ENCODE measurements around the gene PDE7B.
"Not testable (repeated sequence)": the region's sequence is repeated elsewhere in the genome, so short reads cannot be mapped to it uniquely, and the experiment has no call there.

Gene PDE7B

GRCh38 chr6:136095986-136096385 lies 244.5 kb downstream of the PDE7B start:
- DNase-seq (ENCODE audit: extremely low read depth in 1 of 2, low read depth in 1 of 2): no peak

DNA sequence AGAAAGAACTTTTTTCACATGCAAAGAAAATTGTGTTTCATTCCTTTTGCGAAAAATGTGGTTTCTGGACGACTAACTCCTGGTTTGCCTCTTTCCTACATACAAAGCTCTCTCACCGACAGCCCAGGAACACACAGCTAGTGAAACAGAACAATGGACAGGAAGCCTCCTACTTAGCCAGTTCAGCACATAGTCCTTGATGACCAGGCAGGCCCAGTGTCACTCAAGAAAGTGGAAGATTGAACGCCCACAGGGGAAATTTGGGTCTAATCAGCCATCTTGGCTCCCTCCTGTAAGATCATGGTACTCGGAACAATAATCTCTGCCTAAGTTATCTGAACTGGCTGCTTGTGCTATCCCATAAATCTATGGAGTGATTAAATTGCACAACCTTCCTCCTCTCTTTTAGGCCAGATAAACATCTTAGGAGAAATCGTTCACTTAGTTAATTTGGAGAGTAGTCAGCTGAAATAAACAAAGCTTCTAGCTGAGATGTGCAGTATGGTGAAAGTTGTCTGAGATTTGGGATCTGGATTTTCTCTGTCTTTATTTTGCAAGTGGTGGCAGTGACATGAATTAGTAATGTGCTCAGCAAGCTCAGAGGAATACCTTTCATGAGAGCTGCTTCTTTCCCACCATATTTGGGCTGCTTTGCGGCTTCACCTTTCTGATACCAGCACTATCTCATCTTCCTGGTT lies 251.6 kb downstream of the PDE7B start:
- DNase-seq (ENCODE audit: extremely low read depth in 1 of 2, low read depth in 1 of 2): no peak

DNA sequence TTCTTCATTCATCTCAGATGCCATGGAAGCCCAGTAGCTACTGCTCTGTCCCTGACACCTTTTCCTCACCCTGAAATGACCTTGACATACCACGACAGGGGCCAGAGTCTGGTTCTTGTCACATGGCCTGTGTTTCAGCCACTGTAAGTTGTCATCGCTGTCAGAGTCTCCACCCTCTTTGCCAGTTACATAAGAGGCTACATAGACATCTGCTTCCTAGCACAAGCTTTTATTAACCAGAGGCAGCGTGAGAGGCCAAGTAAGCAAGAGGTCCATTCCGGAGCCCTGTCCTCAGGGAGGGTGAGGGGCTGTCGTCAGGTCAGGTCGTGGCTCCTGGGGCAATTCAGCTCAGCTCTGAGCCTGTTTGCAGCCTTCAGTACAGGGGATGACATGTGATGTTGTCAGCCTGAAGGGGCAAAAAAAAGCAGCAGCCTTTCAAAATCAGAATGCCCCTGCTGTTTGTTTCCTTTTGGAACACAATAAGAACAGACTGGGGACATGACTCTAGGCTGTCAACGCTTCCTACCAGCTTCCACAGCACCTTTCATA lies 252.3 kb downstream of the PDE7B start:
- no peak for DNase-seq (ENCODE audit: extremely low read depth in 1 of 2, low read depth in 1 of 2)

- DNase-seq (ENCODE audit: extremely low read depth in 1 of 2, low read depth in 1 of 2): no peak
Measured at GRCh38 chr6:136104556-136104955, 253.1 kb downstream of the PDE7B start.

DNA sequence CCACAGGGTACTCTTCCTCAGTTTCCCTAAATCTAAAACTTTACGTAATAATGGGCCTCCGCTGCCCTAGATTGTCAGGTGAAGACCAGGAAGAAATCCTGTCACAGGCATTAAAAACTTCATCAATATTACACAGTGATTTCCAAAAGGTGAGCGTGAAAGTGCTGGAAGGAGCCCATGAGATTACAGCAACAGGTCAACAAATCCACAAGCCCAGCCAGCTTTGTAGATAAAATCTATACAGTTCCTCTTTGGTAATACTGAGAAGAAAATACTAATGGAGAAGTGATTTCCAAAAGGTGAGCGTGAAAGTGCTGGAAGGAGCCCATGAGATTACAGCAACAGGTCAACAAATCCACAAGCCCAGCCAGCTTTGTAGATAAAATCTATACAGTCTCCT lies 254.3 kb downstream of the PDE7B start:
- DNase-seq (ENCODE audit: extremely low read depth in 1 of 2, low read depth in 1 of 2): not testable (repeated sequence)

DNA sequence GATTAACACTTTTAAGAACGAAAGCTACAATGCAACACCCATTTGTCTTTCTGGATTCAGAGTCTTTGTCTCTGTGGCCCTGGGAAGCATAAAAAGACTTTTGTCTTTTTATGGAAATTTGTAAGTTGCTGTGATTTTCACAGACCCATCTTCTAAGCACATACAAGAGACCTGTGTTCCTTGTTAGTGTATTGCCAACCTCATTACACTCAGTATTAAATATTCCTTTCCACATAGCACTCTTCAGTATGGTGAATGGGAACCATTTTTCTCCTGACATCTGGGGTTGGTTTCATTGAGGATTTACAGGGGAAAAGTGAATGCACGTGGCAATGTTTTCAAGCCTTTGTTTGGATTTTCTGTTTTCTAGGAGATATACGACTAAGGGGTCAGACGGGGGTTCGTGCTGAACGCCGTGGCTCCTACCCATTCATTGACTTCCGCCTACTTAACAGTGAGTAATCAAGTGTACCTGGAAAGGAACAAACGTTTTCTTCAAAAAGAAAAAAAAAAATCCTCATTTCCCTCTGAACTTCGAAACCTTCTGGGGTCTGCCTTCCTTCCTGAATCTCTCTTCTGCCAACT lies 257.0 kb downstream of the PDE7B start:
- no peak for DNase-seq (ENCODE audit: extremely low read depth in 1 of 2, low read depth in 1 of 2)

DNA sequence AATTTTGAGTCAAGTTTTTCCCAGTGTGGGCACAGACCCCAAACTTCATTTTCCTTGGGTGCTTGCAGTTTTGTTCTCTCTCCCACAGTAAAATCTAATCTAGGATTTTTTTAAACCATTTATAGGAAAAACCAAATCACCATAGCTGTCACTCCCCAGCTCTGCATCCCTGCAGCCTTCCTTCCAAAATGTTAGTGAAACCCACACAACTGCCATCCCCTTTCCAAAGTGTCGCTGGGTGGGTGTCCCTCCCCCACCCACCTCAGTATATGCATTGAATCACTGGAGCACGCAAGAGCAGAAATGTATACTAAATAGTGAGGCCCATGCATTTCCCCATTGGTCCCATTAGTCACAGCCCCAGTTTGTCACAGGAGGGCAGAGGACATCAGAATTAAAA lies 260.3 kb downstream of the PDE7B start:
- no peak for DNase-seq (ENCODE audit: extremely low read depth in 1 of 2, low read depth in 1 of 2)

GRCh38 chr6:136112262-136112661 lies 260.8 kb downstream of the PDE7B start:
- no peak for DNase-seq (ENCODE audit: extremely low read depth in 1 of 2, low read depth in 1 of 2)

DNA sequence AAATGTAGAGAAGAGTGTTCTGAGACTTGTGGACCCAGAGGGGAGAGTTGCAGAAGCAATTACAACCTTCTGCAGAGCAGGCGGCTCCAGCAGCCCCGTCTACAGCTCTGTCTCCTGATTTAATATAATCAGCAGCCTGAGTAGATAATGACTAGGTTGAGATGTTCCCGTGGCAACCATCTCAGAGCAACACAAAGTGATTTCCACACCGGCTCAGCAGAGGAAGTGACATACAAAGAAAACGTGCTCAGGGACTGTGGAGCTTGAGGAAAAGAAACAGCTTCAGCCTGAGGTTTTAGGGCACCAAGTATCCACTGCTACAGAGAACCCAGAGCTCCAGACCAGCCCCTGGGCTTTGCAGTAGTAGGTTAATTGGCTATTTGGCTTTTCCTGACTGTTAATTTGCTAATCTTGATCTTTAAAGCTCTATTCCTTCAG lies 262.3 kb downstream of the PDE7B start:
- DNase-seq (ENCODE audit: extremely low read depth in 1 of 2, low read depth in 1 of 2): no peak

- DNase-seq (ENCODE audit: extremely low read depth in 1 of 2, low read depth in 1 of 2): no peak
Measured at GRCh38 chr6:136114661-136115060, 263.2 kb downstream of the PDE7B start.

DNA sequence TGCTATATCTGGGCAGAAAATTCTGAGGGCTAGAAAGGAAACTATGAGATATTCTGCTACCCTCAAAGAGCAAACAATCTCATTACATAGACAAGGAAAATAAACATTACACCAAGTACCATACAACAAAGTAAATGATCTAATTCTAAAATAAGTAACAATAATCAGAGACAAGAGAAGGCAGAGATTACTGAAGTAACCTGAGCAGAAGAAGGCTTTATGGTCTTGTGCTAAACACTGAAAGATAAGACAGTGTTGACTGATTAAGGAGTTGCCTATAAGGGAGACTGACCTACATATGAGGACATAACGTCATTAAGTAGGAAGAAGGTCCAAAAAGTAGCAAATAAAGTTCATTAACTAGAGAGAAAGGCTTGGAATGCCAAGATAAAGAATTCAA lies 264.4 kb downstream of the PDE7B start:
- DNase-seq (ENCODE audit: extremely low read depth in 1 of 2, low read depth in 1 of 2): no peak

GRCh38 chr6:136117081-136117480 lies 265.6 kb downstream of the PDE7B start:
- DNase-seq (ENCODE audit: extremely low read depth in 1 of 2, low read depth in 1 of 2): no peak

DNA sequence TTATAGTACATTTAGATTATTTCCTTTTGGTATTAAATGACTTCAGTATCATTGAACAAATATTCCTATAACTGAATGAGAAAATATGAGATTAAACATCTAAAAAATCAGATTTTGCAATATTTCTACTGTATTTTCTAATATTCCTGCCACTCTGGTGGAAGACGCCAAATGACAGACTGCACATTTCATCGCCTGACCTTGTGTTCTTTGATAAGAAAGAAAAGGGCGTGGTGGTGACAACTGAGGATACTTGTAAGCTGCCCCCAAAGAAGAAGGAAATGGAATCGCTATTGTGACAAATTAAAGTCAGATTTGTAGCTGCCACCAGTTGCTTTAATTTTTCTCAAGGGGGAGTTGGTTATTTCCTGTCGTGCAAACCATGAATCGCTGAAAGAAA lies 267.3 kb downstream of the PDE7B start:
- no peak for DNase-seq (ENCODE audit: extremely low read depth in 1 of 2, low read depth in 1 of 2)

- DNase-seq (ENCODE audit: extremely low read depth in 1 of 2, low read depth in 1 of 2): no peak
Measured at GRCh38 chr6:136123468-136123867, 272.0 kb downstream of the PDE7B start.

DNA sequence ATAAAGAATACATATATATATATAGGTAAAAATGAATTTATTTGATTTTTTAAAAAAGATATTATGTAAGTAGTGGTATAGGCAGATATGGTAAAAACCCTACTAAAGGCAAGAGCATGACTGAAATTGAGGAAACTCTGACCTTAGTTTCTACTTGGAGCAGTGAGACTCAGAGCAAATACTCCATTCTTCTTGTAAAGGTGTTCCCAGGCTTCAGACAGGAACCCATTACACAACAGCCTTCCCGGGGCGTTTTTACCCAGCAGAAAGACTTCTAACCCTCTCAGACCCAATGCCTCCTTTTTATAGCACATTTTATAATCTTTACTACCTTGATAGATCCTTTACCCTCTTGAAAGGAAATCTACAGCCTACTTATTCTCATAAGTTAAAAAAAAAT lies 274.1 kb downstream of the PDE7B start:
- no peak for DNase-seq (ENCODE audit: extremely low read depth in 1 of 2, low read depth in 1 of 2)

GRCh38 chr6:136127873-136128272 lies 276.4 kb downstream of the PDE7B start:
- DNase-seq (ENCODE audit: extremely low read depth in 1 of 2, low read depth in 1 of 2): no peak

DNA sequence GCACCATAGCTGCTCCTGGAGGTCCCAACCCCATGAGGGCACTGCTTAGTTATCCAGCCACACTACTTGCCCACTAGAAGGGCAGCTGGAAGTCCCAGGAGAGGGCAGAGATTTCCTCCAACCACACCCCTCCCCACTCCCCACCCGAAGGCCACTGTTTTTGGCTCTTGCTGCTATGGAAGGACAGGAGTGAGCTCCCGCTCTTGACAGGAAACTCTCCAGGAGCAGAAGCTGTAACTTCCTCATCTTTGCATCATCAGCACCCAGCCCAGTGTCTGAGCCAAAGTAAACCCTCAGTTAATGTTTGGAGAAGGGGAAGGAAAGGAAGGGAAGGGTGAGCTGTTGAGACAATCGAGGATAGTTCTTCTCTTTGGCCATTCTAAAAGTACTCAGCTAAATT lies 277.9 kb downstream of the PDE7B start:
- no peak for DNase-seq (ENCODE audit: extremely low read depth in 1 of 2, low read depth in 1 of 2)

GRCh38 chr6:136134268-136134667 lies 282.8 kb downstream of the PDE7B start:
- no peak for DNase-seq (ENCODE audit: extremely low read depth in 1 of 2, low read depth in 1 of 2)

- DNase-seq (ENCODE audit: extremely low read depth in 1 of 2, low read depth in 1 of 2): no peak
Measured at GRCh38 chr6:136134751-136135150, 283.2 kb downstream of the PDE7B start.

DNA sequence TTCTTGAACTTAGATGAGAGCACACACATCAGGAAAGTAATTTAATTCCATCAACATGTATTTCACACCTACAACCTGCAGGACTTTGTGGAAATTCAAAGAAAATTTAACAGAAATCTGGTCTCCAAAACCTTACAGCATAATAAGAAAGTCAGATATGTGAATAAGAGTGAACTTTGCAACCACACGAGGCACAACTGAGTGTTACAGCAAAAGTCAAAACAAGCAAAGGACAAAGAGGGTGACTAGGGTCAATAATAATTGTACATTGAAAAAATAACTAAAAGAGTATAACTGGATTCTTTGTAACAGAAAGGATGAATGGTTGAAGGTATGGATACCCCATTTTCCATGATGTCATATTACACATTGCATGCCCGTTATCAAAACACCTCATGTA lies 284.8 kb downstream of the PDE7B start:
- DNase-seq (ENCODE audit: extremely low read depth in 1 of 2, low read depth in 1 of 2): no peak

- no peak for DNase-seq (ENCODE audit: extremely low read depth in 1 of 2, low read depth in 1 of 2)
Measured at GRCh38 chr6:136137008-136137692, 285.6 kb downstream of the PDE7B start.

Measured in activated CD8-positive, alpha-beta memory T cell treated with anti-CD3 and anti-CD28 coated beads for 1 hour (primary cell).